HepG2 (cell line): ENCODE data around the gene ABHD2. TPM values are rescaled to one million over a fixed set of nuclear protein-coding genes. Genes with fewer than 3 reads are reported as not detected.

Experiments used
- ATAC-seq: fragments of 200-7000 bp; cut with Tn5 transposase; 3 replicates; pipeline ENCODE4 v1.9.1; 2020; ENCODE audit warnings: mild to moderate bottlenecking, moderate library complexity
- BruUV-seq: library from RNA; stranded (reverse); fragments of 400-500 nt; replicated peaks from 2 replicates; lab custom pipeline; 2021; lab: Mats Ljungman, UMichigan
- CTCF ChIA-PET: fragments of 300-600 bp; formaldehyde crosslinking; extraction: SDS; loops from one replicate; lab custom pipeline; 2021; ENCODE audit warnings: low total read pairs, inconsistent platforms, low intra/inter-chr PET ratio; lab: Yijun Ruan, JAX
- POLR2A ChIA-PET: fragments of 350-600 bp; sonication (Branson Sonifier 250); formaldehyde crosslinking; loops from one replicate; lab custom pipeline; 2020; ENCODE audit warnings: antibody characterized with exemption, inconsistent platforms; lab: Yijun Ruan, JAX
- DNase-seq: peaks from one replicate; pipeline ENCODE4 v3.0.0-alpha.2; 2015; ENCODE audit warnings: low spot score
- FAIRE-seq: peaks from 3 replicates; lab custom pipeline; 2011; peaks lifted over from hg19 to GRCh38; lab: Jason Lieb, UNC
- H2AFZ ChIP-seq: one replicate; pipeline ENCODE4 v1.6.1; 2011; ENCODE audit warnings: low read length, inconsistent platforms
- H3K27ac ChIP-seq: fragments of 300-600 bp; 3 replicates; pipeline ENCODE4 v1.8.0; 2011; ENCODE audit warnings: mixed run types, mild to moderate bottlenecking, mixed read lengths, low read length, inconsistent platforms; ENCODE audit not compliant: insufficient read depth; ENCODE audit errors: extremely low read length
- H3K27me3 ChIP-seq, 2 experiments: fragments of 200-600 bp in 1 of 2; 2 replicates in 1 of 2; 3 replicates in 1 of 2; pipeline versions ENCODE4 v1.6.0 to v1.8.0; 2011; ENCODE audit warnings: low read length in 2 of 2, mild to moderate bottlenecking in 2 of 2, moderate library complexity in 2 of 2, inconsistent platforms in 1 of 2; ENCODE audit not compliant: insufficient read depth in 2 of 2, control insufficient read depth in 1 of 2
- H3K36me3 ChIP-seq, 2 experiments: fragments of 200-600 bp in 1 of 2; replicated peaks in 1 of 2; 2 replicates in 1 of 2; 3 replicates in 1 of 2; pipeline versions ENCODE4 v1.5.1 to v1.8.0; 2011; ENCODE audit warnings: low read length in 2 of 2, inconsistent platforms in 1 of 2; ENCODE audit not compliant: insufficient read depth in 2 of 2, control insufficient read depth in 1 of 2
- H3K4me1 ChIP-seq: 2 replicates; pipeline ENCODE4 v1.5.1; 2012; ENCODE audit warnings: low read length, inconsistent platforms; ENCODE audit not compliant: insufficient read depth
- H3K4me2 ChIP-seq: 2 replicates; pipeline ENCODE4 v1.6.0; 2011; ENCODE audit warnings: low read depth, low read length, inconsistent platforms
- H3K4me3 ChIP-seq, 3 experiments: fragments of 200-600 bp in 1 of 3; sonication (generic), shearing (Covaris generic) in 1 of 3; replicated peaks in 1 of 3; 2 replicates each; pipeline ENCODE4 v1.5.1; 2011 to 2016; ENCODE audit warnings: low read length in 3 of 3, inconsistent platforms in 2 of 3, low read depth in 2 of 3, mild to moderate bottlenecking in 2 of 3, control low read depth in 1 of 3, mixed read lengths in 1 of 3; ENCODE audit not compliant: insufficient read depth in 1 of 3
- H3K79me2 ChIP-seq: one replicate; pipeline ENCODE4 v1.6.1; 2011; ENCODE audit warnings: low read length, inconsistent platforms; ENCODE audit not compliant: insufficient read depth
- H3K9ac ChIP-seq: 2 replicates; pipeline ENCODE4 v1.6.0; 2011; ENCODE audit warnings: mild to moderate bottlenecking, low read depth, low read length, inconsistent platforms; ENCODE audit not compliant: insufficient read depth
- H3K9me3 ChIP-seq: 2 replicates; pipeline ENCODE4 v1.5.1; 2012; ENCODE audit warnings: mild to moderate bottlenecking, low read length
- H4K20me1 ChIP-seq: 2 replicates; pipeline ENCODE4 v1.6.0; 2011; ENCODE audit warnings: inconsistent platforms, mild to moderate bottlenecking, low read length, moderate library complexity; ENCODE audit not compliant: insufficient read depth
- ATF7-NPFF ChIP-seq: sonication (generic); formaldehyde crosslinking; IDR thresholded peaks from 2 replicates; pipeline ENCODE4 v1.8.1; 2023; ENCODE audit warnings: mild to moderate bottlenecking, low read depth, missing genetic modification reagents, moderate library complexity
- FOSL1 ChIP-seq: sonication (generic); formaldehyde crosslinking; IDR thresholded peaks from 2 replicates; pipeline ENCODE4 v1.9.0; 2021; ENCODE audit warnings: missing genetic modification reagents, borderline replicate concordance
- FOXO1 ChIP-seq: sonication (generic); formaldehyde crosslinking; IDR thresholded peaks from 2 replicates; pipeline ENCODE4 v1.4.0; 2020; ENCODE audit warnings: missing genetic modification reagents
- KLF6 ChIP-seq: IDR thresholded peaks from 2 replicates; pipeline ENCODE4 v1.8.0; 2016; ENCODE audit warnings: missing biosample characterization, missing genetic modification reagents
- MYC ChIP-seq: sonication (generic); formaldehyde crosslinking; IDR thresholded peaks from 2 replicates; pipeline ENCODE4 v1.9.0; 2021; ENCODE audit warnings: missing genetic modification reagents, borderline replicate concordance
- NCOA1 ChIP-seq: sonication (generic); formaldehyde crosslinking; IDR thresholded peaks from 2 replicates; pipeline ENCODE4 v1.9.0; 2021; ENCODE audit warnings: missing genetic modification reagents
- REPIN1 ChIP-seq: sonication (generic); formaldehyde crosslinking; IDR thresholded peaks from 2 replicates; pipeline ENCODE4 v1.8.0; 2022; ENCODE audit warnings: missing genetic modification reagents, low read depth, mild to moderate bottlenecking, borderline replicate concordance
- RFX3 ChIP-seq: IDR thresholded peaks from 2 replicates; pipeline ENCODE4 v1.6.1; 2016; ENCODE audit warnings: missing biosample characterization, missing genetic modification reagents
- ZFY ChIP-seq: sonication (generic); formaldehyde crosslinking; IDR thresholded peaks from 2 replicates; pipeline ENCODE4 v1.4.0; 2020; ENCODE audit warnings: missing genetic modification reagents
- ZNF20 ChIP-seq: sonication (generic); formaldehyde crosslinking; IDR thresholded peaks from 2 replicates; pipeline ENCODE4 v1.4.0; 2020; ENCODE audit warnings: mild to moderate bottlenecking, moderate library complexity, missing genetic modification reagents
- ZNF224 ChIP-seq: sonication (generic); formaldehyde crosslinking; IDR thresholded peaks from 2 replicates; pipeline ENCODE4 v1.5.0; 2020; ENCODE audit warnings: mild to moderate bottlenecking, missing genetic modification reagents
- ZNF331 ChIP-seq: sonication (generic); formaldehyde crosslinking; IDR thresholded peaks from 2 replicates; pipeline ENCODE4 v1.4.0; 2020; ENCODE audit warnings: missing genetic modification reagents
- ZNF572 ChIP-seq: sonication (generic); formaldehyde crosslinking; IDR thresholded peaks from 2 replicates; pipeline ENCODE4 v1.5.1; 2020; ENCODE audit warnings: mild to moderate bottlenecking, missing genetic modification reagents
- ZNF605 ChIP-seq: sonication (generic); formaldehyde crosslinking; IDR thresholded peaks from 2 replicates; pipeline ENCODE4 v1.8.0; 2022; ENCODE audit warnings: mild to moderate bottlenecking, missing genetic modification reagents
- ZNF678 ChIP-seq: sonication (generic); formaldehyde crosslinking; IDR thresholded peaks from 2 replicates; pipeline ENCODE4 v1.4.0; 2020; ENCODE audit warnings: mild to moderate bottlenecking, missing genetic modification reagents
- ZNF775 ChIP-seq: sonication (generic); formaldehyde crosslinking; IDR thresholded peaks from 2 replicates; pipeline ENCODE4 v1.4.0; 2020; ENCODE audit warnings: missing genetic modification reagents, mild to moderate bottlenecking, moderate library complexity, borderline replicate concordance
- ZSCAN31 ChIP-seq: sonication (generic); formaldehyde crosslinking; IDR thresholded peaks from 2 replicates; pipeline ENCODE4 v1.5.0; 2020; ENCODE audit warnings: low read depth, mild to moderate bottlenecking, missing genetic modification reagents
- WGBS: methylation state at CpG from one replicate; pipeline ENCODE4 v1.1.6; 2017; ENCODE audit warnings: low lambda C conversion rate; 5-methylcytosine and 5-hydroxymethylcytosine counted together
- in situ Hi-C: cut with HindIII; loops from 2 replicates; pipeline ENCODE4 v1.10.0; 2017; ENCODE audit warnings: low pct_unique_long_range_greater_than_20kb; ENCODE audit not compliant: extremely low pct_ligation_motif_present
- intact Hi-C: fragments of 100-400 bp; cut with micrococcal nuclease; formaldehyde crosslinking; loops from one replicate; pipeline ENCODE4 v1.10.0; 2022; ENCODE audit not compliant: unreplicated experiment
- polyA plus RNA-seq, 8 experiments: library from polyadenylated mRNA; depleted of rRNA in 3 of 8; stranded (reverse) in 7 of 8; unstranded in 1 of 8; fragments of >200 nt; fragmentation: Illumina TruSeq in 4 of 8; extraction: Trizol in 4 of 8; gene quantifications; 2 replicates each; pipeline versions ENCODE4 v1.2.1 to v1.2.3, GENCODE V29; 2011 to 2016; ENCODE audit warnings: low read depth in 4 of 8, missing spikeins in 1 of 8, mixed read lengths in 1 of 8; ENCODE audit not compliant: insufficient read depth in 1 of 8
- total RNA-seq, 5 experiments: library from RNA; depleted of rRNA; stranded (reverse); fragments of >200 nt; fragmentation: Illumina TruSeq; extraction: Trizol; gene quantifications; 2 replicates each; pipeline ENCODE4 v1.2.3, GENCODE V29; 2016; ENCODE audit warnings: low read depth in 1 of 5
- TF ChIP-seq, protein P1 (sequence below): sonication (generic); formaldehyde crosslinking; conservative IDR thresholded peaks from 2 replicates; pipeline ENCODE4 v1.8.1; 2023; ENCODE audit warnings: missing genetic modification reagents

The ABHD2 gene
- total and polyA plus RNA-seq, 2 of the 13 experiments (the other 11 are each of a cell fraction or from before 2014, with no cell fraction given): 14.8 to 22.4 TPM

DNA sequence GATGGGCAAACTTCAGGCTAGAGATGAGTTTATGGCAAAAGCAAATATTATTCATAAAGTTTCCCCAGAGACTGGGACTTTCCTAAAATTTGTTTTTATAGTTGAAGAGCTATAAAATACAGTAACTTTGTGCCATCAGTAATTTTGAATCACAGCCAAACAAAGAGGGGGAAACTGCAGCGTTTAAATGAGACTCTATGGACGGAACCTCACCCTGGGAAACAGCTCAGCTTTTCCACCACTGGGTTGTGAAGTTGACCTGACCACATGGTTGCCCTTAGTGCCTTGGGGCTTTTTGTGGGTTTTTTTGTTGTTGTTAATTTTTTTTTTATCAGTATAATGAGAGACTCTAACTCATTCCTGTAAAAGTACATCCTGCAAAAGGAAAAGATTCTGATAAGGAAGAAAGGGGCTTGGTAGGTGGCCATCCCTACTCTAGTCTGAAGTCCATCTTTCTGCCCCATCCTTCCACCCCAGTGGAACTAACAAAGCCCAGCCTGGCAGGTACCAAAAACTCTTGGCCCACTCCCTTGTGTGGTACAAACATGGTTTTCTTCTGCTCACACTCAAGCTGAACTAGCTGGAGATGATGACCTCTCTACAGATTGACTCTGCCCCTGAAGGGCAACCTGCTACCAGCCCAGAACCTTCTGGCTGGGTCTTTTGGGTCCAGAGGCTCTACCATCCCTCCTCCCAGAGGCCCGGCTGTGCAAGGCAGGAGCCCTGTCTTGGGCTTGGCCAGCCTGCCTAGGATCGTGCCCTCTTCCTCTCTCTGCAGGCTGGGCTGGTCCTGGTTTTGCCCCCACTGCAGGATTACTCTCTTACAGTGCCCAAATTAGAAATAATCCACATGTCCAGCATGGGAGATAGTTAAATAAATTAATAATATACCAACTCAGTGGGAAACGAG, 92.0 kb downstream of the ABHD2 start:
- DNase-seq: no peak
- 81% methylated on average over 5 of the region's 5 CpGs for WGBS
- Histone ChIP-seq H3K4me1 (peaks cover 8% of the 10 kb centered on the region), H3K9me3 (no peaks in the 10 kb centered on the region), H3K36me3 (peaks cover 9 to 41% of the 10 kb centered on the region in 2 experiments), H3K9ac (no peak overlapping the region), H3K27me3 (no peaks in the 10 kb centered on the region), H3K27ac (no peak overlapping the region), H4K20me1 (no peaks in the 10 kb centered on the region), H3K4me3 (no peak overlapping the region), H3K79me2 (no peaks in the 10 kb centered on the region), H2AFZ (no peak overlapping the region), H3K4me2 (no peak overlapping the region)
- intact Hi-C loops: loop anchor here (10.0 kb wide), 1 partner anchor 285 kb away; the partner anchor contains the start of gene HAPLN3
- ChIA-PET POLR2A (no interaction called here), CTCF (no interaction called here)
- BruUV-seq: no TSS peak
- in situ Hi-C loops: loop anchor here (5.0 to 10.0 kb wide), 2 partner anchors 123 to 275 kb away; no protein-coding TSS in a partner anchor
- no peak for ATAC-seq
- TF ChIP-seq ZFY (CRISPR knock-in tag): no peak
- no peak for TF ChIP-seq MYC (CRISPR knock-in tag)
- no peak for TF ChIP-seq FOXO1 (CRISPR knock-in tag)
- TF ChIP-seq ZNF20 (CRISPR knock-in tag): no peak
- no peak for TF ChIP-seq ZSCAN31 (CRISPR knock-in tag)
- no peak for TF ChIP-seq ZNF775 (CRISPR knock-in tag)
- TF ChIP-seq ZNF331 (CRISPR knock-in tag): no peak
- no peak for TF ChIP-seq NCOA1 (CRISPR knock-in tag)
- no peak for TF ChIP-seq ATF7-NPFF
- TF ChIP-seq REPIN1 (CRISPR knock-in tag): no peak
- no peak for TF ChIP-seq ZNF572 (CRISPR knock-in tag)
- TF ChIP-seq, protein P1, sequence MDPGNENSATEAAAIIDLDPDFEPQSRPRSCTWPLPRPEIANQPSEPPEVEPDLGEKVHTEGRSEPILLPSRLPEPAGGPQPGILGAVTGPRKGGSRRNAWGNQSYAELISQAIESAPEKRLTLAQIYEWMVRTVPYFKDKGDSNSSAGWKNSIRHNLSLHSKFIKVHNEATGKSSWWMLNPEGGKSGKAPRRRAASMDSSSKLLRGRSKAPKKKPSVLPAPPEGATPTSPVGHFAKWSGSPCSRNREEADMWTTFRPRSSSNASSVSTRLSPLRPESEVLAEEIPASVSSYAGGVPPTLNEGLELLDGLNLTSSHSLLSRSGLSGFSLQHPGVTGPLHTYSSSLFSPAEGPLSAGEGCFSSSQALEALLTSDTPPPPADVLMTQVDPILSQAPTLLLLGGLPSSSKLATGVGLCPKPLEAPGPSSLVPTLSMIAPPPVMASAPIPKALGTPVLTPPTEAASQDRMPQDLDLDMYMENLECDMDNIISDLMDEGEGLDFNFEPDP (CRISPR knock-in tag): no peak
- TF ChIP-seq ZNF678 (CRISPR knock-in tag): no peak
- no peak for TF ChIP-seq ZNF605 (CRISPR knock-in tag)
- TF ChIP-seq KLF6: no peak
- no peak for TF ChIP-seq RFX3 (CRISPR knock-in tag)
- no peak for TF ChIP-seq FOSL1
- TF ChIP-seq ZNF224 (CRISPR knock-in tag): no peak
- FAIRE-seq: no peak
